ENCODE data around the gene MED22. TPM values are rescaled to one million over a fixed set of nuclear protein-coding genes. Genes with fewer than 3 reads are reported as not detected.

The MED22 gene
- total RNA-seq, 1 experiment from 2014 or later, result 32.6 TPM

DNA sequence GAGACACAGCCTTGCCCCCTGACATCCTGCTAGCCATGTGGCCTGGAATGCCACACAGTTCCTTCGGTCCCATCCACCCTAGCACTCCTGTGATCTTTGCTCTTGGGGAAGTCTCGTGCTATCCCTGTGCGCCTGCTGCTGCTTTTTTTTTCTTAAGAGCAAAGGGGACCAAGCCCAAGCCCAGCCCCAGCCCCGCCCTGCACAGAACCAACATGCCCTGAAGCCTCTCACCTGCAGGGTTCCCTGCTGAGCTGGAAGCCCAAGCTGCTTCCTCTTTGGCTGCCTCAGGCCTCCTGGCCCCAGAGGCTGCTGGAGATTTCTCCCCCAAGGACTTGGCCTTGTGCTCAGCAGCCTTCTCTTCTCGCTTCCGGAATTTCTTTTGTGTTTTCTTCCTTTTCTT is 13.8 kb downstream of the MED22 start:
- DNase-seq (ENCODE audit: unreplicated experiment), result no peak
- intact Hi-C loops (cut with micrococcal nuclease), result no loop called here
- Mint-ChIP-seq H3K36me3 (ENCODE audit: insufficient read depth, unreplicated experiment) (peaks cover 51% of the 10 kb centered on the region), H3K27ac (ENCODE audit: low read depth, unreplicated experiment) (no peak overlapping the region), H3K27me3 (ENCODE audit: insufficient read depth, unreplicated experiment) (no peaks in the 10 kb centered on the region), H3K4me3 (ENCODE audit: unreplicated experiment) (peak overlapping the region; percentile 93), H3K9me3 (ENCODE audit: unreplicated experiment) (no peaks in the 10 kb centered on the region), H3K4me1 (ENCODE audit: insufficient read depth, unreplicated experiment) (peaks cover 6% of the 10 kb centered on the region)
- CTCF ChIA-PET, result interaction anchor here (0.9 to 5.1 kb wide), 3 partner anchors 33 to 156 kb away, joined by 3 to 72 read pairs (median 3); no protein-coding TSS in a partner anchor
- no peak for TF ChIP-seq CTCF (IDR thresholded peaks at IDR 0.05; ENCODE audit: unreplicated experiment)
- POLR2A ChIA-PET, result interaction anchor here (0.9 to 2.6 kb wide), 4 partner anchors 13 to 148 kb away, joined by 4 to 33 read pairs (median 6); partner anchors contain the start of genes MED22, RPL7A, SURF1 and SURF2
- BruUV-seq (replicated peaks), result no TSS peak

- ChIA-PET POLR2A (interaction anchor here (0.9 to 2.6 kb wide), 3 partner anchors 14 to 22 kb away, joined by 4 to 33 read pairs (median 9); partner anchors contain the start of genes MED22, RPL7A, SURF1 and SURF2), CTCF (interaction anchor here (0.9 to 5.1 kb wide), 2 partner anchors 147 to 156 kb away, joined by 3 to 72 read pairs; no protein-coding TSS in a partner anchor)
- H3K4me1 Mint-ChIP-seq (ENCODE audit: insufficient read depth, unreplicated experiment), result peaks cover 11% of the 10 kb centered on the region
- BruUV-seq (replicated peaks), result no TSS peak
- peaks cover 45% of the 10 kb centered on the region for H3K36me3 Mint-ChIP-seq (ENCODE audit: insufficient read depth, unreplicated experiment)
- no peak for TF ChIP-seq CTCF (IDR thresholded peaks at IDR 0.05; ENCODE audit: unreplicated experiment)
- no peaks in the 10 kb centered on the region for H3K9me3 Mint-ChIP-seq (ENCODE audit: unreplicated experiment)
- H3K4me3 Mint-ChIP-seq (ENCODE audit: unreplicated experiment), result peak overlapping the region; percentile 93
- H3K27me3 Mint-ChIP-seq (ENCODE audit: insufficient read depth, unreplicated experiment), result no peaks in the 10 kb centered on the region
- H3K27ac Mint-ChIP-seq (ENCODE audit: low read depth, unreplicated experiment), result no peak overlapping the region
- DNase-seq (ENCODE audit: unreplicated experiment), result no peak
- intact Hi-C loops (cut with micrococcal nuclease), result no loop called here
Measured at GRCh38 chr9:133333566-133333965, 14.4 kb downstream of the MED22 start.

DNA sequence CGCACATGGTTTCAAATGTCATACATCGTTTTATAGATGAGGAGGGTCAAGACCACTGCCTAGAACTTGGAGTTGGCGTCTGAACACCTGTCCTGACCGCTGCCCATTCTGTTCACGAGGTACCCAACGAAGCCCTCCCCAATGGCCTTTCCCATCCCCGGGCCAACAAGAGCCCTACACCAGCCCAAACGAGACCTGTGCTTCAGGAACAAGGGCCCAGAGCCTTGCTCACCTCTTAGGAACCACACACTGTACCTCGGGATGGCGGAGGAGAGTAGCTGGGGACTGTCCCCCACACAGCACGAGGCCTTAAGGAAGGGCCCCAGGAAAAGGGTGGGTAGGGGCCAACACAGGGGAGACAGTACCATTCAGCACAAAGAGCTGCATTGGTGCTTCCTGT is 14.9 kb downstream of the MED22 start:
- Mint-ChIP-seq H3K27ac (ENCODE audit: low read depth, unreplicated experiment) (no peak overlapping the region), H3K27me3 (ENCODE audit: insufficient read depth, unreplicated experiment) (no peaks in the 10 kb centered on the region), H3K4me1 (ENCODE audit: insufficient read depth, unreplicated experiment) (peaks cover 11% of the 10 kb centered on the region), H3K4me3 (ENCODE audit: unreplicated experiment) (no peak overlapping the region), H3K36me3 (ENCODE audit: insufficient read depth, unreplicated experiment) (peaks cover 45% of the 10 kb centered on the region), H3K9me3 (ENCODE audit: unreplicated experiment) (no peaks in the 10 kb centered on the region)
- no peak for TF ChIP-seq CTCF (IDR thresholded peaks at IDR 0.05; ENCODE audit: unreplicated experiment)
- CTCF ChIA-PET, result interaction anchor here (5.1 kb wide), 1 partner anchor 147 kb away, joined by 72 read pairs; no protein-coding TSS in a partner anchor
- intact Hi-C loops (cut with micrococcal nuclease), result no loop called here
- BruUV-seq (replicated peaks), result no TSS peak
- DNase-seq (ENCODE audit: unreplicated experiment), result no peak
- POLR2A ChIA-PET, result interaction anchor here (0.8 kb wide), 1 partner anchor 85 kb away, joined by 3 read pairs; the partner anchor contains the start of gene REXO4

- H3K36me3 Mint-ChIP-seq (ENCODE audit: insufficient read depth, unreplicated experiment), result peaks cover 45% of the 10 kb centered on the region
- intact Hi-C loops (cut with micrococcal nuclease), result no loop called here
- H3K27me3 Mint-ChIP-seq (ENCODE audit: insufficient read depth, unreplicated experiment), result no peaks in the 10 kb centered on the region
- TF ChIP-seq CTCF (IDR thresholded peaks at IDR 0.05; ENCODE audit: unreplicated experiment), result no peak
- H3K4me1 Mint-ChIP-seq (ENCODE audit: insufficient read depth, unreplicated experiment), result peaks cover 11% of the 10 kb centered on the region
- BruUV-seq (replicated peaks), result no TSS peak
- POLR2A ChIA-PET, result interaction anchor here (0.8 kb wide), 1 partner anchor 86 kb away, joined by 3 read pairs; the partner anchor contains the start of gene REXO4
- no peaks in the 10 kb centered on the region for H3K9me3 Mint-ChIP-seq (ENCODE audit: unreplicated experiment)
- DNase-seq (ENCODE audit: unreplicated experiment), result no peak
- H3K4me3 Mint-ChIP-seq (ENCODE audit: unreplicated experiment), result no peak overlapping the region
- CTCF ChIA-PET, result interaction anchor here (2.9 to 5.1 kb wide), 2 partner anchors 146 to 152 kb away, joined by 12 to 72 read pairs; no protein-coding TSS in a partner anchor
- H3K27ac Mint-ChIP-seq (ENCODE audit: low read depth, unreplicated experiment), result no peak overlapping the region
Measured at GRCh38 chr9:133332381-133332730, 15.6 kb downstream of the MED22 start.

Data from MCF 10A (cell line).